ENCODE measurements around the gene LRRC56. TPM values are rescaled to one million over a fixed set of nuclear protein-coding genes. Genes with fewer than 3 reads are reported as not detected.
A peak's percentile ranks its signal among the peaks of the same experiment; 100 is the strongest.

LRRC56 gene
- total and polyA plus RNA-seq, 9 of the 15 experiments (the other 6 are each of a cell fraction or from before 2014, with no cell fraction given): 0.03 to 4.5 (median 1.0) TPM; not detected in 1

DNA sequence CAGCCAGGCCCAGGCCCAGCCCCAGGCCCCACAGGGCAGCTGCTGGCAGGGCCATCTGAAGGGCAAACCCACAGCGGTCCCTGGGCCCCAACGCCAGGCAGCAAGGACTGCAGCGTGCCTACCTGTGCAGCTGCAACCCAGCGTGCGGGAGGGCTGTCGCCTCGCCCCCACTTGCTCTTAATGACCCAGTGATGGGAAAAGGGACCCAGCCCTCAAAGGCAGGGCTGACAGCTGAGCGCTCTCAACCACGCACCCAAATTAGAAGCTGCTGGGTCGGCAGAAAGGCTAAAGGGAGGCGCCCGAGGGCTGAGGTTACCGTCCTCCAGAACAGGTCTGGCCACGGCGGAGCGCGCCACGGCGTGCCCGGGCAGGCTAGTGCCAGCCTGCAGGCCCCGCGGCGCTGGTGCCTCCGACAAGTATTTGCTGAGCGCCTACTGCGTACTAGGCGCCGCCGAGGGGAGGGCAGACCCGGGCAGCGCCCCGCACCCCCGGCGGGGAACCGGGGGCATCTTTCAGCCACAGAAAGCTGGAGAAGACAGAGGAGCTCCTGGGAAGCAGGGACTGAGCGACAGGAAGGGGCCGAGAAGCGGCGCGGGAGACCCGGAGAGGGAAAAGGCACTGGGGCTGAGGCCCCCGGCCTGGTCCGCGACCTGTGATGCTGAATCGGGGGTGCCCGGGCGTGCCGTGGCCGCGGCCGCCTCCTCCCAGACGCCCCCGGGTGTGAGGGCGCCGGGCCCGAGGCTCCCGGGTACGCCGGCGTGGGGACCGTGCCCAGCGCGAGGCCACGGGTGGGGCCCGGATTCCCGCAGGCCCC lies 2.7 kb upstream of the LRRC56 start (continued):
- TF ChIP-seq, protein P1, sequence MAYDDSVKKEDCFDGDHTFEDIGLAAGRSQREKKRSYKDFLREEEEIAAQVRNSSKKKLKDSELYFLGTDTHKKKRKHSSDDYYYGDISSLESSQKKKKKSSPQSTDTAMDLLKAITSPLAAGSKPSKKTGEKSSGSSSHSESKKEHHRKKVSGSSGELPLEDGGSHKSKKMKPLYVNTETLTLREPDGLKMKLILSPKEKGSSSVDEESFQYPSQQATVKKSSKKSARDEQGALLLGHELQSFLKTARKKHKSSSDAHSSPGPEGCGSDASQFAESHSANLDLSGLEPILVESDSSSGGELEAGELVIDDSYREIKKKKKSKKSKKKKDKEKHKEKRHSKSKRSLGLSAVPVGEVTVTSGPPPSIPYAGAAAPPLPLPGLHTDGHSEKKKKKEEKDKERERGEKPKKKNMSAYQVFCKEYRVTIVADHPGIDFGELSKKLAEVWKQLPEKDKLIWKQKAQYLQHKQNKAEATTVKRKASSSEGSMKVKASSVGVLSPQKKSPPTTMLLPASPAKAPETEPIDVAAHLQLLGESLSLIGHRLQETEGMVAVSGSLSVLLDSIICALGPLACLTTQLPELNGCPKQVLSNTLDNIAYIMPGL (CRISPR knock-in tag; IDR thresholded peaks at IDR 0.05): 0 out of 2 replicates have a peak, but pooled peaks have one; percentile 49
- TF ChIP-seq, protein P2, sequence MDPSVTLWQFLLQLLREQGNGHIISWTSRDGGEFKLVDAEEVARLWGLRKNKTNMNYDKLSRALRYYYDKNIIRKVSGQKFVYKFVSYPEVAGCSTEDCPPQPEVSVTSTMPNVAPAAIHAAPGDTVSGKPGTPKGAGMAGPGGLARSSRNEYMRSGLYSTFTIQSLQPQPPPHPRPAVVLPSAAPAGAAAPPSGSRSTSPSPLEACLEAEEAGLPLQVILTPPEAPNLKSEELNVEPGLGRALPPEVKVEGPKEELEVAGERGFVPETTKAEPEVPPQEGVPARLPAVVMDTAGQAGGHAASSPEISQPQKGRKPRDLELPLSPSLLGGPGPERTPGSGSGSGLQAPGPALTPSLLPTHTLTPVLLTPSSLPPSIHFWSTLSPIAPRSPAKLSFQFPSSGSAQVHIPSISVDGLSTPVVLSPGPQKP (CRISPR knock-in tag; IDR thresholded peaks at IDR 0.05): no peak
- TF ChIP-seq, protein P3, sequence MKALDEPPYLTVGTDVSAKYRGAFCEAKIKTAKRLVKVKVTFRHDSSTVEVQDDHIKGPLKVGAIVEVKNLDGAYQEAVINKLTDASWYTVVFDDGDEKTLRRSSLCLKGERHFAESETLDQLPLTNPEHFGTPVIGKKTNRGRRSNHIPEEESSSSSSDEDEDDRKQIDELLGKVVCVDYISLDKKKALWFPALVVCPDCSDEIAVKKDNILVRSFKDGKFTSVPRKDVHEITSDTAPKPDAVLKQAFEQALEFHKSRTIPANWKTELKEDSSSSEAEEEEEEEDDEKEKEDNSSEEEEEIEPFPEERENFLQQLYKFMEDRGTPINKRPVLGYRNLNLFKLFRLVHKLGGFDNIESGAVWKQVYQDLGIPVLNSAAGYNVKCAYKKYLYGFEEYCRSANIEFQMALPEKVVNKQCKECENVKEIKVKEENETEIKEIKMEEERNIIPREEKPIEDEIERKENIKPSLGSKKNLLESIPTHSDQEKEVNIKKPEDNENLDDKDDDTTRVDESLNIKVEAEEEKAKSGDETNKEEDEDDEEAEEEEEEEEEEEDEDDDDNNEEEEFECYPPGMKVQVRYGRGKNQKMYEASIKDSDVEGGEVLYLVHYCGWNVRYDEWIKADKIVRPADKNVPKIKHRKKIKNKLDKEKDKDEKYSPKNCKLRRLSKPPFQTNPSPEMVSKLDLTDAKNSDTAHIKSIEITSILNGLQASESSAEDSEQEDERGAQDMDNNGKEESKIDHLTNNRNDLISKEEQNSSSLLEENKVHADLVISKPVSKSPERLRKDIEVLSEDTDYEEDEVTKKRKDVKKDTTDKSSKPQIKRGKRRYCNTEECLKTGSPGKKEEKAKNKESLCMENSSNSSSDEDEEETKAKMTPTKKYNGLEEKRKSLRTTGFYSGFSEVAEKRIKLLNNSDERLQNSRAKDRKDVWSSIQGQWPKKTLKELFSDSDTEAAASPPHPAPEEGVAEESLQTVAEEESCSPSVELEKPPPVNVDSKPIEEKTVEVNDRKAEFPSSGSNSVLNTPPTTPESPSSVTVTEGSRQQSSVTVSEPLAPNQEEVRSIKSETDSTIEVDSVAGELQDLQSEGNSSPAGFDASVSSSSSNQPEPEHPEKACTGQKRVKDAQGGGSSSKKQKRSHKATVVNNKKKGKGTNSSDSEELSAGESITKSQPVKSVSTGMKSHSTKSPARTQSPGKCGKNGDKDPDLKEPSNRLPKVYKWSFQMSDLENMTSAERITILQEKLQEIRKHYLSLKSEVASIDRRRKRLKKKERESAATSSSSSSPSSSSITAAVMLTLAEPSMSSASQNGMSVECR (CRISPR knock-in tag; IDR thresholded peaks at IDR 0.05): peak; percentile 46
- TF ChIP-seq ZNF239 (CRISPR knock-in tag; IDR thresholded peaks at IDR 0.05): no peak
- peak in 1 of 2 experiments; percentile 14; a peak in 1 of 4 replicates for TF ChIP-seq MAZ (CRISPR knock-in tag; conservative IDR thresholded peaks at IDR 0.05 in 1 of 2, IDR thresholded peaks at IDR 0.05 in 1 of 2)
- peak; percentile 58; the same call in 1 of the 2 replicates for TF ChIP-seq POLR2G (IDR thresholded peaks at IDR 0.05; ENCODE audit: low read depth, low read length)
- TF ChIP-seq ZFX (CRISPR knock-in tag; IDR thresholded peaks at IDR 0.05): no peak
- TF ChIP-seq CCNT2 (IDR thresholded peaks at IDR 0.05; ENCODE audit: borderline replicate concordance, extremely low read depth, insufficient read length, low read depth, low read length): peak; percentile 33
- 0 out of 2 replicates have a peak, but pooled peaks have one; percentile 58 for TF ChIP-seq CAMTA2 (CRISPR knock-in tag; conservative IDR thresholded peaks at IDR 0.05)
- no peak for TF ChIP-seq NCOA4 (IDR thresholded peaks at IDR 0.05; ENCODE audit: partially characterized antibody)
- no peak for TF ChIP-seq EHMT2 (IDR thresholded peaks at IDR 0.05)
- TF ChIP-seq RBFOX2 (IDR thresholded peaks at IDR 0.05; ENCODE audit: low read depth, low read length): peak; percentile 66
- TF ChIP-seq, protein P4, sequence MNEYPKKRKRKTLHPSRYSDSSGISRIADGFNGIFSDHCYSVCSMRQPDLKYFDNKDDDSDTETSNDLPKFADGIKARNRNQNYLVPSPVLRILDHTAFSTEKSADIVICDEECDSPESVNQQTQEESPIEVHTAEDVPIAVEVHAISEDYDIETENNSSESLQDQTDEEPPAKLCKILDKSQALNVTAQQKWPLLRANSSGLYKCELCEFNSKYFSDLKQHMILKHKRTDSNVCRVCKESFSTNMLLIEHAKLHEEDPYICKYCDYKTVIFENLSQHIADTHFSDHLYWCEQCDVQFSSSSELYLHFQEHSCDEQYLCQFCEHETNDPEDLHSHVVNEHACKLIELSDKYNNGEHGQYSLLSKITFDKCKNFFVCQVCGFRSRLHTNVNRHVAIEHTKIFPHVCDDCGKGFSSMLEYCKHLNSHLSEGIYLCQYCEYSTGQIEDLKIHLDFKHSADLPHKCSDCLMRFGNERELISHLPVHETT (CRISPR knock-in tag; conservative IDR thresholded peaks at IDR 0.05 in 1 of 2, IDR thresholded peaks at IDR 0.05 in 1 of 2): no peak
